ENCODE results near the gene NLRP9.
"Not testable (repeated sequence)": the region's sequence is repeated elsewhere in the genome, so short reads cannot be mapped to it uniquely, and the experiment has no call there.

NLRP9 gene

DNA sequence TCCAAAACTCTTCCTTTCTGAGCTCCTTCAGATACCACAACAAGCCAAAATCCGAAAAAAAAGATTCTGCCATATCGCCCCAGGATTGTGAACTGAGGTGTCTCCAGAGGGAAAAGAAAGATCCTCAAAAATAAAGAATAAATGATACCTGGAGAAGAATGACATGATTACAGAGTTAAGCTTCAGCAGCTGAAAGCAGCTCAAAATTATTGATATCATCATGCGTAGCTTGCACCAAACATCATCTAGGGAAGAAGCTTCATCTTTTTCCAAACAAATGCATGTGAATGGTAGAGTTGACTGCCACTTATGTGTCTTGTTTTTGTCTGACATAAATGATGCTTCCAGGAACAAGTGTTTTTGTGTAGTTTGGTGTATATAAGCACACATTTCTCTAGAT lies at the start of gene NLRP9:
NLRP9 (minus strand) TSS at position 101 of the 400 bp plus-strand sequence; CDS start at position 73, 28 bp downstream.
- Histone ChIP-seq H3K9me3 (ENCODE audit: control insufficient read depth, low read length) (no peaks in the 10 kb centered on the region), H3K4me1 (ENCODE audit: control insufficient read depth, insufficient read depth, low read length) (no peaks in the 10 kb centered on the region), H3K9ac (ENCODE audit: low read length) (no peak within 1 kb of the TSS), H3K27me3 (ENCODE audit: control insufficient read depth, insufficient read depth, low read length) (no peaks in the 10 kb centered on the region), H3K36me3 (ENCODE audit: control insufficient read depth, insufficient read depth, low read length) (no peaks in the 10 kb centered on the region), H3K4me3 (ENCODE audit: low read length) (no peak within 1 kb of the TSS)

DNA sequence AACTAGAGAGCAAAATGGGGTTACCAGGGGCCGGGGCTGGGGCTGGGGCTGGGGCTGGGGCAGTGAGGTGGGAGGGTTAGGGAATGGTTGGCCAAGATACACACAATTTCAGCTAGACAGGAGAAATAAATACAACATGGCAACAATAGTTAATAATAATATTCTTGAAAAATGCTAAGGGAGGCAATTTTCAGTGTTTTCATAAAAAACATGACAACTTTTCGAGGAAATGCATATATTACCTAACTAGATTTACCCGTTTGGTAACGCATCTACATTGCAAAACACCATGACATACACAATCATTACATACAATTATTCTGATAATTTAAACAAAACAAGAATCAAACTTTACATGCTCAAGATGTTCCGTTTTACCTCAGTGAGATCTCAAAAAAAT lies 42.9 kb upstream of the NLRP9 start:
- no peaks in the 10 kb centered on the region for H3K9me3 ChIP-seq (ENCODE audit: control insufficient read depth, low read length)
- no peak overlapping the region for H3K4me3 ChIP-seq (ENCODE audit: low read length)
- H3K9ac ChIP-seq (ENCODE audit: low read length): no peak overlapping the region
- no peaks in the 10 kb centered on the region for H3K36me3 ChIP-seq (ENCODE audit: control insufficient read depth, insufficient read depth, low read length)
- H3K4me1 ChIP-seq (ENCODE audit: control insufficient read depth, insufficient read depth, low read length): no peaks in the 10 kb centered on the region
- H3K27me3 ChIP-seq (ENCODE audit: control insufficient read depth, insufficient read depth, low read length): no peaks in the 10 kb centered on the region

DNA sequence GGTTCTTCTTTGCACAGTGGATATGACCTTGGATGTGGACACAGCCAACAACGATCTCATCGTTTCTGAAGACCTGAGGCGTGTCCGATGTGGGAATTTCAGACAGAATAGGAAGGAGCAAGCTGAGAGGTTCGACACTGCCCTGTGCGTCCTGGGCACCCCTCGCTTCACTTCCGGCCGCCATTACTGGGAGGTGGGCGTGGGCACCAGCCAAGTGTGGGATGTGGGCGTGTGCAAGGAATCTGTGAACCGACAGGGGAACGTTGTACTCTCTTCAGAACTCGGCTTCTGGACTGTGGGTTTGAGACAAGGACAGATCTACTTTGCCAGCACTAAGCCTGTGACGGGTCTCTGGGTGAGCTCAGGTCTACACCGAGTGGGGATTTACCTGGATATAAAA lies 40.1 kb upstream of the NLRP9 start:
- Histone ChIP-seq H3K9ac (ENCODE audit: low read length) (no peak overlapping the region), H3K36me3 (ENCODE audit: control insufficient read depth, insufficient read depth, low read length) (no peaks in the 10 kb centered on the region), H3K4me1 (ENCODE audit: control insufficient read depth, insufficient read depth, low read length) (no peaks in the 10 kb centered on the region), H3K4me3 (ENCODE audit: low read length) (no peak overlapping the region), H3K27me3 (ENCODE audit: control insufficient read depth, insufficient read depth, low read length) (no peaks in the 10 kb centered on the region), H3K9me3 (ENCODE audit: control insufficient read depth, low read length) (no peaks in the 10 kb centered on the region)

DNA sequence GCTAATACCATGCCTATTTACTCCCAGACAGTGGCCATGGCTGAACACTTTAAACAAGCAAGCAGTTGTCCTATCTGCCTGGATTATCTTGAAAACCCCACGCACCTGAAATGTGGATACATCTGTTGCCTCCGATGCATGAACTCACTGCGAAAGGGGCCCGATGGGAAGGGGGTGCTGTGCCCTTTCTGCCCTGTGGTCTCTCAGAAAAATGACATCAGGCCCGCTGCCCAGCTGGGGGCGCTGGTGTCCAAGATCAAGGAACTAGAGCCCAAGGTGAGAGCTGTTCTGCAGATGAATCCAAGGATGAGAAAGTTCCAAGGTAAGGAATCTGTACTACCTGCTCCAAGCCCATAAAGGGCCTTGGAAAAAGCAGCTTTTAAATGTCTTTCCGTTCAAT lies 39.3 kb upstream of the NLRP9 start:
- Histone ChIP-seq H3K9me3 (ENCODE audit: control insufficient read depth, low read length) (no peaks in the 10 kb centered on the region), H3K36me3 (ENCODE audit: control insufficient read depth, insufficient read depth, low read length) (no peaks in the 10 kb centered on the region), H3K9ac (ENCODE audit: low read length) (no peak overlapping the region), H3K4me1 (ENCODE audit: control insufficient read depth, insufficient read depth, low read length) (no peaks in the 10 kb centered on the region), H3K27me3 (ENCODE audit: control insufficient read depth, insufficient read depth, low read length) (no peaks in the 10 kb centered on the region), H3K4me3 (ENCODE audit: low read length) (no peak overlapping the region)

DNA sequence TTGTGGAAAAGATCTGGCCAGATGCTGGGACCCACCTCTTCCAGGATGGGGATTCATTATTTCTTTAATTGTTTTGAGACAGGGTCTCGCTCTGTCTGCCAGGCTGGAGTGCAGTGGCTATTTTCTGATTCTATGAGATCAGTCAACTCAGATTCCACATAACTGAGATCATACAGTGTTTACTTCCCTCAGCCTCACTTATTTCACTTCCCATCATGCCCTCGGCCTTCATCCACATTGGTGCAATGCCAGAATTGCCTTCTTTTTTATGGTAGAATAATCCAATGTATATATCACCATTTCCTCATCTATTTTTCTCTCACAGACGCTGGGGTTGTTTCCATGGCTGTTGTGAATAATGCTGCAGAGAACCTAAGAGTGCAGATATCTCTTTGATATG lies 31.4 kb upstream of the NLRP9 start:
- H3K27me3 ChIP-seq (ENCODE audit: control insufficient read depth, insufficient read depth, low read length); H3K4me1 ChIP-seq (ENCODE audit: control insufficient read depth, insufficient read depth, low read length); H3K36me3 ChIP-seq (ENCODE audit: control insufficient read depth, insufficient read depth, low read length); H3K4me3 ChIP-seq (ENCODE audit: low read length); H3K9ac ChIP-seq (ENCODE audit: low read length); H3K9me3 ChIP-seq (ENCODE audit: control insufficient read depth, low read length): not testable (repeated sequence)

DNA sequence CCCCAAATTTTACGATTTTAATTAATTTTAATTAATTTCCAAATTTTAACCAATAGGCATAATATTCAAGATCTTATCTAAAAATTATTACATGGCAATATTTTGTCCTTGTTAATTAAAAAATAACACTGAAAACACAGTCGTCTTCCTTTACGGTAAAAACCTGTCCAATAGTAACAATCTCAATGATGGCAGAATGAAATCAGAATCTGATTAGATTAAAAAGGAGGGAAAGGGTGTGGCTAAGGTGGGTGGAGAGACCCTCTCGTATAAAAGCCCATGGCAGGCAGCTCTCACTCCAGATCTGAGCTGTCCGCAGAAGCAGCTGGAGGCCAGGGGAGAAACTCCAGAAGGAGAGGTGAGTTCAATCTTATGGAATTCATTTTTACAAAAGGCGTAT lies 30.6 kb upstream of the NLRP9 start, which contains the start of gene RFPL4AL1:
RFPL4AL1 (plus strand) TSS at position 301 of the 400 bp plus-strand sequence. CDS start 2,687 bp downstream, outside the sequence.
- not testable (repeated sequence) for H3K36me3 ChIP-seq (ENCODE audit: control insufficient read depth, insufficient read depth, low read length); H3K9me3 ChIP-seq (ENCODE audit: control insufficient read depth, low read length); H3K4me1 ChIP-seq (ENCODE audit: control insufficient read depth, insufficient read depth, low read length); H3K9ac ChIP-seq (ENCODE audit: low read length); H3K4me3 ChIP-seq (ENCODE audit: low read length); H3K27me3 ChIP-seq (ENCODE audit: control insufficient read depth, insufficient read depth, low read length)

DNA sequence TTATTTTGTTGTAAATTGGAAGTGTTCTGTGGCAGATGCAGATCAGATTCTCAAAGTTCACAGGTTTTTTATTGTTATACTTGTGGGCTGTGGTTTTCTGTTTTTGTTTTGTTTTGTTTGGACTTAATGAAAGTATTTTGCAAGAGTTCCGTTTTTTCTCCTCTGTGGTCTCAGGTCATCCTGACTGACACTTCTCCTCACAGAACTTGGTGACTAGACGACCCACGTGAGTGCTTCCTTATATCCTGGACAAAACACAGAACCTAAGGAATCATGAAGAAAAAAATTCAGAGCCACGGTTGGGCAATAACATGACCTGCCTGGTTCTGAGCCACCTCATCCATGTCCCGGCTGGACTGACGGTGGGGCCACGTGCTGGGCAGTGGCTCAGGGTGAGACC lies 28.3 kb upstream of the NLRP9 start:
- Histone ChIP-seq H3K4me1 (ENCODE audit: control insufficient read depth, insufficient read depth, low read length) (no peaks in the 10 kb centered on the region), H3K27me3 (ENCODE audit: control insufficient read depth, insufficient read depth, low read length) (no peaks in the 10 kb centered on the region), H3K9ac (ENCODE audit: low read length) (no peak overlapping the region), H3K4me3 (ENCODE audit: low read length) (no peak overlapping the region), H3K36me3 (ENCODE audit: control insufficient read depth, insufficient read depth, low read length) (no peaks in the 10 kb centered on the region), H3K9me3 (ENCODE audit: control insufficient read depth, low read length) (no peaks in the 10 kb centered on the region)

DNA sequence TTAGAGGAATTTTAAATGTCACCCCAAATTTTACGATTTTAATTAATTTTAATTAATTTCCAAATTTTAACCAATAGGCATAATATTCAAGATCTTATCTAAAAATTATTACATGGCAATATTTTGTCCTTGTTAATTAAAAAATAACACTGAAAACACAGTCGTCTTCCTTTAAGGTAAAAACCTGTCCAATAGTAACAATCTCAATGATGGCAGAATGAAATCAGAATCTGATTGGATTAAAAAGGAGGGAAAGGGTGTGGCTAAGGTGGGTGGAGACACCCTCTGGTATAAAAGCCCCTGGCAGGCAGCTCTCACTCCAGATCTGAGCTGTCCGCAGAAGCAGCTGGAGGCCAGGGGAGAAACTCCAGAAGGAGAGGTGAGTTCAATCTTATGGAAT lies 20.6 kb upstream of the NLRP9 start, which contains the start of gene RFPL4A:
RFPL4A (plus strand) TSS at position 301 of the 400 bp plus-strand sequence. CDS start 2,704 bp downstream, outside the sequence.
- H3K9ac ChIP-seq (ENCODE audit: low read length); H3K36me3 ChIP-seq (ENCODE audit: control insufficient read depth, insufficient read depth, low read length); H3K4me1 ChIP-seq (ENCODE audit: control insufficient read depth, insufficient read depth, low read length); H3K27me3 ChIP-seq (ENCODE audit: control insufficient read depth, insufficient read depth, low read length); H3K4me3 ChIP-seq (ENCODE audit: low read length); H3K9me3 ChIP-seq (ENCODE audit: control insufficient read depth, low read length): not testable (repeated sequence)

DNA sequence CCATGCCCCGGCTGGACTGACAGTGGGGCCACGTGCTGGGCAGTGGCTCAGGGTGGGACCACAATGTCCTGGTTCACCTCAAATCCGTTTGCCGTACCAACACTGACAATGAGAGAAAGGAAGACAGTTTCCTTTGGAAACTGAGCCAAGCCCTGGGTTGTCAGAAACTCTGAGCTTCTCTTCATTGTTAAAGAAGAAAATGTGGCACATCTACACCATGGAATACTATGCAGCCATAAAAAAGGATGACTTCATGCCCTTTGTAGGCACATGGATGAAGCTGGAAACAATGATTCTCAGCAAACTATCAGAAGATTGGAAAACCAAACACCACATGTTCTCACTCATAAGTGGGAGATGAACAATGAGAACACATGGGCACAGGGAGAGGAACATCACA lies 18.6 kb upstream of the NLRP9 start:
- not testable (repeated sequence) for H3K4me1 ChIP-seq (ENCODE audit: control insufficient read depth, insufficient read depth, low read length); H3K9me3 ChIP-seq (ENCODE audit: control insufficient read depth, low read length); H3K4me3 ChIP-seq (ENCODE audit: low read length); H3K36me3 ChIP-seq (ENCODE audit: control insufficient read depth, insufficient read depth, low read length); H3K27me3 ChIP-seq (ENCODE audit: control insufficient read depth, insufficient read depth, low read length); H3K9ac ChIP-seq (ENCODE audit: low read length)

DNA sequence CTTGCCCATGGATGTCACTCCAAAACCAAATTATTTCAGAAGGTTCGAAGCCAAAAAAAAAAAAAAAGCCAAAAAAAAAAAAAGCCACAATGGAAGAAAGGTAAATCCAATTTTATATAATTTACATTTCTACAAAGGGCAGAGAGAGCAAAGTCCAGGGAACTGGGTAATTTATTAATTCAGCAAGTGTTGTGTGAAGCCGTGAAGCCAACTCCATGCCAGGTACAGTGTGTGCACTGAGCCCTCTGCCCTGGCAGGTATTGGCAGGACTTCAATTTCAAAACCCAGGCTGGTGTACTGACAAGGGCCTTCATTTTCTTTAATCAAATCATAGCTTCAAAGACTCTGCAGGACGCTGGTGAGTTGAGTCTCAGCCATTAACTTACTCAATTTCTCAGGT lies 15.2 kb upstream of the NLRP9 start:
- Histone ChIP-seq H3K4me3 (ENCODE audit: low read length) (no peak overlapping the region), H3K9ac (ENCODE audit: low read length) (no peak overlapping the region), H3K27me3 (ENCODE audit: control insufficient read depth, insufficient read depth, low read length) (no peaks in the 10 kb centered on the region), H3K4me1 (ENCODE audit: control insufficient read depth, insufficient read depth, low read length) (no peaks in the 10 kb centered on the region), H3K36me3 (ENCODE audit: control insufficient read depth, insufficient read depth, low read length) (no peaks in the 10 kb centered on the region), H3K9me3 (ENCODE audit: control insufficient read depth, low read length) (no peaks in the 10 kb centered on the region)

DNA sequence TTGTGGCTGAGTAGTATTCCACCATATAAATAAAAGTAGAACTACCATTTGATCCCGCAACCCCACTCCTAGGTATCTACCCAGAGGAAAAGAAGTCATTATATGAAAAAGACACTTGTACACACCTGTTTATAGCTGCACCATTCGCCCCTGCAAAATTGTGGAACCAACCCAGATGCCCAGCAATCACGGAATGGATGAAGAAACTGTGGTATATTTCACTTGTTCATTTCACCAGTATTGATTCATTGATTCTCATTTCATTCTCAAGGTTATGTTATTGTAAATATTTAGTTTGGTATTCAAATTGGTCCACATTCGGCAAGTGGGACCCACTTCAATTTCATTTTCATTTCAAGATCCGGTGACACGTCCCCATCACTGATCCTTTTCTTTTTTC lies 12.5 kb upstream of the NLRP9 start:
- H3K9me3 ChIP-seq (ENCODE audit: control insufficient read depth, low read length): no peaks in the 10 kb centered on the region
- no peak overlapping the region for H3K9ac ChIP-seq (ENCODE audit: low read length)
- no peak overlapping the region for H3K4me3 ChIP-seq (ENCODE audit: low read length)
- no peaks in the 10 kb centered on the region for H3K36me3 ChIP-seq (ENCODE audit: control insufficient read depth, insufficient read depth, low read length)
- no peaks in the 10 kb centered on the region for H3K27me3 ChIP-seq (ENCODE audit: control insufficient read depth, insufficient read depth, low read length)
- no peaks in the 10 kb centered on the region for H3K4me1 ChIP-seq (ENCODE audit: control insufficient read depth, insufficient read depth, low read length)

DNA sequence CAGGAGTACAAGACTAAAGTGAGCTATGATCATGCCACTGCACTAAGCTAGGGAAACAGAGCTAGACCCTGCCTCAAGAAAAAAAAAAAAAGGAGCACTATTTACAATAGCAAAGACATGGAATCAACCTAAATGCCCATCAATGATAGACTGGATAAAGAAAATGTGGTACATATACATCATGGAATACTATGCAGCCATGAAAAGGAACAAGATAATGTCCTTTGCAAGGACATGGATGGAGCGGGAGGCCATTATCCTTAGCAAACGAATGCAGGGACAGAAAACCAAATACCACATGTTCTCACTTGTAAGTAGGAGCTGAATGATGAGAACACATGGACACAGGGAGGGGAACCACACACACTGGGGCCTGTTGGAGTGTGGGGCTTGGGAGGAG lies 7.8 kb downstream of the NLRP9 start:
- H3K36me3 ChIP-seq (ENCODE audit: control insufficient read depth, insufficient read depth, low read length); H3K4me1 ChIP-seq (ENCODE audit: control insufficient read depth, insufficient read depth, low read length); H3K4me3 ChIP-seq (ENCODE audit: low read length); H3K27me3 ChIP-seq (ENCODE audit: control insufficient read depth, insufficient read depth, low read length); H3K9me3 ChIP-seq (ENCODE audit: control insufficient read depth, low read length); H3K9ac ChIP-seq (ENCODE audit: low read length): not testable (repeated sequence)

DNA sequence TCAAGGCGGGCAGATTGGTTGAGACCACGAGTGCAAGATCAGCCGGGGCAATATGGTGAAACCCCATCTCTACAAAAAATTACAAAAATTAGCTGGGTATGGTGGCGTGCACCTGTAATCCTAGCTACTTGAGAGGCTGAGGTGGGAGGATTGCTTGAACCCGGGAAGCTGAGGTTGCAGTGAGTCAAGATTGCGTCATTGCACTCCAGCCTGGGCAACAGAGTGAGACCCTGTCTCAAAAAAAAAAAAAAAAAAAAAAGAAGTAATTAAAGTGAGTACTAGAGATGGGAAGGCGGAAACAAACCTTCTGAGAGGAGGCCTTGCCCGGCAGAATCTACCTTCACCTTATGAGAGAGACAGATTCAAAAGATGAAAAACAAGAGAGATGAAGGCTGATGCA lies 14.7 kb downstream of the NLRP9 start:
- H3K4me3 ChIP-seq (ENCODE audit: low read length): no peak overlapping the region
- no peaks in the 10 kb centered on the region for H3K36me3 ChIP-seq (ENCODE audit: control insufficient read depth, insufficient read depth, low read length)
- no peaks in the 10 kb centered on the region for H3K27me3 ChIP-seq (ENCODE audit: control insufficient read depth, insufficient read depth, low read length)

More for the DNA sequence above, 14.7 kb downstream of the NLRP9 start:
- Histone ChIP-seq H3K4me1 (ENCODE audit: control insufficient read depth, insufficient read depth, low read length) (no peaks in the 10 kb centered on the region), H3K9me3 (ENCODE audit: control insufficient read depth, low read length) (no peaks in the 10 kb centered on the region), H3K9ac (ENCODE audit: low read length) (no peak overlapping the region)

Measured in mucosa of stomach (tissue), 1 donor.